Stimulated activated naive CD8-positive, alpha-beta T cell treated with anti-CD3 and anti-CD28 coated beads, Interleukin-15, amount 100 ng/mL, for 72 hours (primary cell): ENCODE results near the gene SLC46A1.
"Not testable (repeated sequence)": the region's sequence is repeated elsewhere in the genome, so short reads cannot be mapped to it uniquely, and the experiment has no call there.

Experiments used
- ATAC-seq: fragments of 150-1000 bp; cut with Tn5 transposase; 2 replicates; pipeline ENCODE4 v1.10.0; 2021; ENCODE audit warnings: mild to moderate bottlenecking, moderate library complexity
- DNase-seq, 2 donors: peaks; one replicate each; pipeline ENCODE4 v3.0.0; 2021 to 2022
- H3K27ac Mint-ChIP-seq, 2 donors: one replicate each; pipeline ENCODE4 v1.8.0; 2022; ENCODE audit warnings: mild to moderate bottlenecking in 2 of 2, mixed read lengths in 2 of 2, moderate library complexity in 2 of 2
- H3K27me3 Mint-ChIP-seq: one replicate; pipeline ENCODE4 v1.8.0; 2022; ENCODE audit warnings: mixed read lengths
- H3K4me1 Mint-ChIP-seq: one replicate; pipeline ENCODE4 v1.8.0; 2022; ENCODE audit warnings: mild to moderate bottlenecking, mixed read lengths
- H3K4me3 Mint-ChIP-seq, 2 donors: one replicate each; pipeline ENCODE4 v1.8.0; 2022; ENCODE audit warnings: mild to moderate bottlenecking in 2 of 2, mixed read lengths in 2 of 2, moderate library complexity in 1 of 2
- H3K9me3 Mint-ChIP-seq, 2 donors: one replicate each; pipeline ENCODE4 v1.8.0; 2022; ENCODE audit warnings: mixed read lengths in 2 of 2

SLC46A1 gene

DNA sequence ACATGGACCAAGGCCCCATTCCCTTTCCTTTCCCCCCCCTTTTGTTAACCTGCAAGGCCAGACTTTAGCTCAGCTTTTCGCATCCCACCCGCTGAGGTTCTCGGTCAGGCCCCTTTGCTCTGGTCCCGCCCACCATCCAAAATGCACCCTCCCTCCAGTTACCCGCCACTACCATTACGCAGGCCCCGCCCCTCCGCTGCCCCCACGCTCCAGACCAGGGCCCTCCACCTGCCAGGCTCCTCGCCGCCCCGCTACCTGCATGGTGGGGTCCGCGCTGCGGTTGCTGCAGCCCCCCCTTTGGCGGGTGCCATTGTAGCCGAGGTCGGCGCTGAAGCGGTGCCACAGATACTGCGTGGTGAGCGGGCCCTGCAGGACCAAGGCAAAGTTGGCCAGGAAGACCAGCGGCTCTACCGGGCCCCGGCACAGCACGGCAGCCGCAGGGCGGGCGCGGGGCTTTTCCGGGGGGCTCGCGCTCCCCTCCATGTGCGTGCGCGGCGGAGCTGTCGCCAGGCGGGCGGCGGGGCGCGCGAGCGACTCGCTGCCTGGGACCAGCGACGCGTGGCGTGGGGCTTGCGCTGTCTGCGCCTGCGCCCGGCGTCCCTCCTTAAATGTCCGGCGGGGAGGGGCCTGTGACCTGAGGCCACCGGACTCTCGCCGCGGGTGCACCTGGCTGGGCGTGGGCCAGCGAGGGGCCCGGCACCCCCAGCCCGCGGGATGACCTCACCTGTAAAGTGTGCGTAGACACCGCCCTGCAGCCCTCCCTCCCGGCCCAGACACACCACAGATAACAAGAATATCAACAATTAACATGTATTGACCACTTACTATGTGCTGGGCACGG, at the start of gene SLC46A1:
Gene SLC46A1 (minus strand): TSS at position 581 of the 841 bp plus-strand sequence. CDS start 98 bp downstream, at position 483.
- Mint-ChIP-seq H3K9me3 (no peaks in the 10 kb centered on the region), H3K27me3 (no peaks in the 10 kb centered on the region), H3K27ac (peak within 1 kb of the TSS; percentile 60 to 81), H3K4me1 (peaks cover 19% of the 10 kb centered on the region), H3K4me3 (peak within 1 kb of the TSS; percentile 82 to 83)
- ATAC-seq: peak; percentile 88
- DNase-seq: peak; percentile 49 to 69

DNA sequence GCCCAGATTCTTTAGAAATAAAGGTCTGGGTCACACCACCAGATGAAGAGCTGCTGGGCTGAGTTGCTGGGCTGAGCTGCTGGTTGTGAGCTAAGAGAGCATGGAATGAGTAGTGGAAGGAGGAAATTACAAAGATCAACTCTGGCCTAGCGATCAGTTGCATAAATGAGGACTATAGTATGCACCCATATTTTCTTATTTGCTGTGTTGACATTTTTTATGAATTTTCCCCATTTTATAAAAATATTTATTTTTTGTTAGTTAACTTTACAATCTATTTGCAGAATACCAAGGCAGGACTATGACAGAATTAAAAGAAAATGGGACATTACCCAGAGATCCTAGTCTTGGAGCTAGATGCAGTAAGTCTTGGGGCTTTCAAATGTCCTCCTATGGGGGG, 43.8 kb upstream of the SLC46A1 start:
- H3K27me3 Mint-ChIP-seq: peaks cover 19% of the 10 kb centered on the region
- H3K9me3 Mint-ChIP-seq: no peaks in the 10 kb centered on the region
- ATAC-seq: no peak
- no peak for DNase-seq
- H3K4me3 Mint-ChIP-seq: no peak overlapping the region
- no peak overlapping the region for H3K27ac Mint-ChIP-seq
- no peaks in the 10 kb centered on the region for H3K4me1 Mint-ChIP-seq

DNA sequence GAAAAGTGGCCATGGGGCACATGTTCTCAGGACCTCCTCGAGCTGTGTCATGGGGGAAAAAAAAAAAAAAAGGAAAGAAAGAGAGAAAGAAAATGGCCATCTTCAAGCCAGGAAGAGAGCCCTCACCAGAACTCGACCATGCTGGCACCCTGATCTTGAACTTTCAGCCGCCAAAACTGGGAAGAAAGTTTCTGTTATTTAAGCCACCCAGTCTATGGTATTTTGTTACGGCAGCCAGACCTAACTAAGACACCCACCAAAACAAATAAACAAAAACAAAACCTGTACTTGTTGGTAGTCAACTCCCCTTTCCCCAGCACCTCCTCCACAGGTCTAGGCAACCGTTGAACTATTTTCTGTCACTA, 41.4 kb upstream of the SLC46A1 start:
- no peak overlapping the region for H3K4me3 Mint-ChIP-seq
- no peaks in the 10 kb centered on the region for H3K4me1 Mint-ChIP-seq
- DNase-seq (no peak), ATAC-seq (no peak)
- no peak overlapping the region for H3K27ac Mint-ChIP-seq
- no peaks in the 10 kb centered on the region for H3K9me3 Mint-ChIP-seq
- peaks cover 25% of the 10 kb centered on the region for H3K27me3 Mint-ChIP-seq

DNA sequence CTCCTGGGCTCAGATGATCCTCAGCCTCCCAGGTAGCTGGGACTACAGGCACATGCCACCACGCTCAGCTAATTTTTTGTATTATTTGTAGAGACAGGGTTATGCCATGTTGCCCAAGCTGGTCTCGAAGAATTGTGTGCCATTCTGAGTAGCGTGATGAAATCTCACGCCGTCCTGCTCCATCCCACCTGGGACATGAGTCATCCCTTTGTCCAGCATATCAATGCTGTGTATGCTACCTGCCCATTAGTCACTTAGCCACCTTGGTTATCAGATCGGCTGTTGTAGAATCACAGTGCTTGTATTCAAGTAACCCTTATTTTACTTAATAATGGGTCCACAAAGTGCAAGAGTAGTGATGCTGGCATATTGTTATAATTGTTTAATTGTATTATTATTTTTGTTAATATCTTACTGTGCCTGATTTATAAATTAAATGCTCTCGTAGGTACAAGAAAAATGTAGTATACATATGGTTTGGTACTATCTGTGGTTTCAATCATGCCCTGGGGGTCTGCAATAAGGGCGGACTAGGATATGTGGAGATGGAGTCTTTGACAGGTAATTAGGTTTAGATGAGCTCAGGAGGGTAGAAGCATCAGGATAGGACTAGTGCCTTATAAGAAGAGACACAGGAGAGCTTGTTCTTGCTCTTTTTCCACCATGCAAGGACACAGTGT, 40.8 kb upstream of the SLC46A1 start:
- H3K4me3 Mint-ChIP-seq: no peak overlapping the region
- ATAC-seq (no peak), DNase-seq (no peak)
- H3K27me3 Mint-ChIP-seq: peaks cover 22% of the 10 kb centered on the region
- H3K27ac Mint-ChIP-seq: no peak overlapping the region
- H3K9me3 Mint-ChIP-seq: no peaks in the 10 kb centered on the region
- no peaks in the 10 kb centered on the region for H3K4me1 Mint-ChIP-seq

DNA sequence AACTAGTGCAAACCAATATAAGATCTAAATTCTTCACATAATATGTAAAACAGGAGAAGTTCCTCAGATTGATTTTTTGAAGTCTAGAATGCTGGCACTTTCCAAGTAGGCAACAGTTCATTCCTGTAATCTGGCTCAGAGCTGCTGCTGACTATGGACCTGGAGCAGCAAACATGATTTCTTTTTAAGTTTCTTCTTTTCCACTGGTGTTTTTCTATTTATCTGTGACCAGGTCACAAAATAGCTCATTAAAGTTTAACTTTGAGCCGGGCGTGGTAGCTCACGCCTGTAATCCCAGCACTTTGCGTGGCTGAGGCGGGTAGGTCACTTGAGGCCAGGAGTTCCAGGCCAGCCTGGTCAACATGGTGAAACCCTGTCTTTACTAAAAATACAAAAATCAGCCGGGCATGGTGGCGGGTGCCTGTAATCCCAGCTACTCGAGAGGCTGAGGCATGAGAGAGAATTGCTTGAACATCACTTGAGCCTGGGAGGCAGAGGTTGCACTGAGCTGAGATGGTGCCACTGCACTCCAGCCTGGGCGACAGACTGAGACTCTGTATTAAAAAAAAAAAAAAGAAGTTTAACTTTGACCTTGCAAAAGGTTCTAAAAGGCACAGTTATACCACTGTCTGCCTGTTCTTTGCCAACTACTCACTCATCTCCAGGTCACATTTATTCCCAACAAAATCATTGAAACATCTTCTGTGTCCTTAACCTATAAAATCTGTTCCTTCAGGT, 38.1 kb upstream of the SLC46A1 start:
- Mint-ChIP-seq H3K27ac (no peak overlapping the region), H3K4me3 (no peak overlapping the region), H3K4me1 (no peaks in the 10 kb centered on the region), H3K27me3 (peaks cover 27% of the 10 kb centered on the region), H3K9me3 (no peaks in the 10 kb centered on the region)
- ATAC-seq (no peak), DNase-seq (no peak)

DNA sequence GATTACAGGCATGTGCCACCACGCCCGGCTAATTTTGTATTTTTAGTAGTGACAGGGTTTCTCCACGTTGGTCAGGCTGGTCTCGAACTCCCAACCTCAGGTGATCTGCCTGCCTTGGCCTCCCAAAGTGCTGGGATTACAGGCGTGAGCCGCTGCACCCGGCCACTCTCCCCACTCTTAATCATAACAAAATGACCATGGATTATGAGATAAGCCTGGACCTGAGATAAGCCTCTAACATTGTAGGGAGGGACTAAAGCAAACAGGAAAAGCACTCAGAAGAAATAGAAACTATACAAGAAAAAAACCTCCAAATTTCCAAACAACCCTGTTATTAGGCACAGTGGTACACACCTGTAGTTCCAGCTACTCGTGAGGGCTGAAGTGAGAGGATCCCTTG, 28.3 kb upstream of the SLC46A1 start:
- not testable (repeated sequence) for H3K4me3 Mint-ChIP-seq, H3K9me3 Mint-ChIP-seq, ATAC-seq, H3K4me1 Mint-ChIP-seq, DNase-seq
- Mint-ChIP-seq H3K27ac (peak overlapping the region in 1 of 2 donors; percentile 67), H3K27me3 (peaks cover 38% of the 10 kb centered on the region)

DNA sequence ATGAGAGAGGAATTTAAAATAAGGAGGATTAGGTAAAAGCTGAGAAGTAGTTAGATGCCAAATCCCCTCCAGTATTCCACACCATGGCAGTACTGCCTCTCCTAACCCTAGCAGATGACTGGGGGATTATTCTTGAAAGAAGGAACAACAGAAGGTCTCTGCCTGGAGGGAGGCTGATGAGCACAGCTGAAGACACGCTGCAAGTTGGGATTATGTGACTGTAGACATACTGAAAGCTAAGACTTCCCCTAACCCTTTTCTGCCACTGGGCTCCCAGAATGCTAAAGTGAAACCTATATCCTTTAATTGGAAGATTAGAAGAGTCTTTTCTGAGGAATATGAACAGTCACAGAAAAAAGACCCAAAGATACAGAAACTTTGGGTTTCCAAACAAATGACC, 27.7 kb upstream of the SLC46A1 start:
- Mint-ChIP-seq H3K27me3 (peaks cover 38% of the 10 kb centered on the region), H3K9me3 (no peaks in the 10 kb centered on the region), H3K4me3 (no peak overlapping the region), H3K27ac (no peak overlapping the region), H3K4me1 (no peaks in the 10 kb centered on the region)
- DNase-seq (no peak), ATAC-seq (no peak)

DNA sequence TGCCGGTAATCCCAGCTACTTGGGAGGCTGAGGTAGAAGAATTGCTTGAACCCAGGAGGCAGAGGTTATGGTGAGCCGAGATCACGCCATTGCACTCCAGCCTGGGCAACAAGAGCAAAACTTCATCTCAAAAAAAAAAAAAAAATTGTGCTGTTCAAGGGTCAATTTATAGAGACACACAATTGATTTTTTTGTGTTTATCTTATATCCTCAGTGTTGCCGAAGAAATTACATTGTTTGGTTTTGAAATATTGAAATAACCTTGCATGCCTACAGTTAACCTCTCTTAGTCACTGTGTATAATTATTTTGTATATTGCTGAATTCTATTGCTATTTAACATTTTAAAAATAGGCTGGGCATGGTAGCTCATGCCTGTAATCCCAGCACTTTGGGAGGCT, 22.0 kb upstream of the SLC46A1 start:
- ATAC-seq, H3K4me1 Mint-ChIP-seq, DNase-seq, H3K9me3 Mint-ChIP-seq, H3K27ac Mint-ChIP-seq, H3K4me3 Mint-ChIP-seq: not testable (repeated sequence)
- H3K27me3 Mint-ChIP-seq: peaks cover 17% of the 10 kb centered on the region

DNA sequence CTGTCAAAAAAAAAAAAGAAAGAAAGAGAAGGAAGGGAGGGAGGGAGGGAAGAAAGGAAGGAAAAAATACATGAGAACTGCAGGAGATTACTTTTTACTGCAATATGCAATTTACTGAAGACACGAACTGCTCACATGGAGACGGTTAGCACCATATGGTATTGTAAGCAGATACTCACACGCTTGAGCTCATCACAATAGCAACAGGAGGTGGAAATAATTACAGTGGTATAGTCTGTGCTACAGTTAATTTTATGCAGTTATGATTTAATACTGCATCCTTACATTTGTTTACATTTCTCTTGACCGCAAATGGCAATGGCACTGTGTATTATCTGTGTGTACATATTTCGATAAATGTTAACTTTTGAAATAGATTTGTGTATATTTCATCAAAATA, 21.4 kb upstream of the SLC46A1 start:
- peaks cover 14% of the 10 kb centered on the region for H3K27me3 Mint-ChIP-seq
- H3K27ac Mint-ChIP-seq: no peak overlapping the region
- H3K9me3 Mint-ChIP-seq: no peaks in the 10 kb centered on the region
- H3K4me1 Mint-ChIP-seq: no peaks in the 10 kb centered on the region
- DNase-seq (no peak), ATAC-seq (no peak)
- H3K4me3 Mint-ChIP-seq: no peak overlapping the region

DNA sequence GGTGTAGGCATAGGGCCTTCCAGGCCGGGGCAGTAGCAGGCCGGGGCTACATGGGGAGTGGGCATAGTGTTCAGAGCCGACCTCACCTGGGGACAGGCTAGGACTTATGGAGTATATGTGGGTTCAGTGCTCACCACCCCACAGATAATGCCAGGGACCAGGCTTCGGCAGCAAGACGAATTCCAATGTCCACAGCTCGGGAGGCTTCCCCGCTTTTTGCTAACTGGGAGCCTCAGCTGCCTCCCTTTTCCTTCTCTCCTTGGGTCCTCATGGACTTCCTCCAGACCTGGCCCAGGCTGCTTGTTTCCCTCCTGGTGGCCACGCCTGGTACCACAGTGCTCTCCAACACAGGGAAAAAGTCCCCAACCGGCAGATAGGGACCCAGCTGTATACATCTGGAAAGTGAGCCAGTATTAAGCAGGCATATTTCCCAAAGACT, 20.1 kb upstream of the SLC46A1 start:
- H3K4me3 Mint-ChIP-seq: no peak overlapping the region
- H3K27ac Mint-ChIP-seq: no peak overlapping the region
- H3K27me3 Mint-ChIP-seq: peaks cover 5% of the 10 kb centered on the region
- no peaks in the 10 kb centered on the region for H3K4me1 Mint-ChIP-seq
- no peak for DNase-seq
- ATAC-seq: no peak
- H3K9me3 Mint-ChIP-seq: no peaks in the 10 kb centered on the region

DNA sequence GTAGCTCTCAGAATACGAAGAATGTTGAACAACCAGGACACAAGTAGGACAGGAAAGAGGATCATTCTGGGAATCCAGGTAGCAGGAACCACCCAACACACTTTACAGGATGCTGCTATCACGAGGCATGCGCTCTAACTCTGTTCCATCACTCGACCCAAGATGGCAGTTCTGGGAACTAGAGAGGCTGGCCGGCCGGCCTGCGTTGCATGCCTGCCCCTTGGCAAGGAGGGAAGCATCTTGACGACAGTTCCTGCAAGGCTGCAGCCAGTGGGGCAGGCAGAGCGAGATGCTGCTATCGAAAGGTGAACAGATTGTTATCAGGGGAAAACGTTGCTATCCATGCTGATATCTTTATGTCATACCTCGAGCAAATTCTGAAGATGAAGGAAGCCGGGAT, 19.2 kb upstream of the SLC46A1 start:
- Mint-ChIP-seq H3K4me3 (no peak overlapping the region), H3K4me1 (no peaks in the 10 kb centered on the region), H3K27me3 (no peaks in the 10 kb centered on the region), H3K9me3 (no peaks in the 10 kb centered on the region), H3K27ac (no peak overlapping the region)
- no peak for DNase-seq
- ATAC-seq: no peak

DNA sequence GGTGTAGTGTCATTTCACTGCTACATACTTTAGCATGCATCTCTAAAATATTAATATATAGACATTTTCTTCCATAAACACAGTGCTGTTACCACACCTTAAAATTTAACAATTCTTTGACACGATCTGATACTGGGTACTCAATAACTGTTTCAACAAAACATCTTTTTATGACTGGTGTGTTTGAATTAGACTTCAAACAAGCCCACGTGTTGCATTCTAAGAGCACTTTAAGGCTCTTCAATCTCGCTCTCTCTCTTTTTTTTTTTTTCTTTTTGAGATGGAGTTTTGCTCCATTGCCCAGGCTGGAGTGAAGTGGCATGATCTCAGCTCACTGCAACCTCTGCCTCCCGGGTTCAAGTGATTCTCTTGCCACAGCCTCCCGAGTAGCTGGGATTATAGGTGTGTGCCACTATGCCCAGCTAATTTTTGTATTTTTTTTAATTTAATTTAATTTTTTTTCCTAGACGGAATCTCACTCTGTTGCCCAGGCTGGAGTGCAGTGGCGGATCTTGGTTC, 15.8 kb upstream of the SLC46A1 start:
- Mint-ChIP-seq H3K9me3 (no peaks in the 10 kb centered on the region), H3K27ac (no peak overlapping the region), H3K27me3 (no peaks in the 10 kb centered on the region), H3K4me3 (no peak overlapping the region), H3K4me1 (peaks cover 3% of the 10 kb centered on the region)
- no peak for ATAC-seq
- DNase-seq: no peak

DNA sequence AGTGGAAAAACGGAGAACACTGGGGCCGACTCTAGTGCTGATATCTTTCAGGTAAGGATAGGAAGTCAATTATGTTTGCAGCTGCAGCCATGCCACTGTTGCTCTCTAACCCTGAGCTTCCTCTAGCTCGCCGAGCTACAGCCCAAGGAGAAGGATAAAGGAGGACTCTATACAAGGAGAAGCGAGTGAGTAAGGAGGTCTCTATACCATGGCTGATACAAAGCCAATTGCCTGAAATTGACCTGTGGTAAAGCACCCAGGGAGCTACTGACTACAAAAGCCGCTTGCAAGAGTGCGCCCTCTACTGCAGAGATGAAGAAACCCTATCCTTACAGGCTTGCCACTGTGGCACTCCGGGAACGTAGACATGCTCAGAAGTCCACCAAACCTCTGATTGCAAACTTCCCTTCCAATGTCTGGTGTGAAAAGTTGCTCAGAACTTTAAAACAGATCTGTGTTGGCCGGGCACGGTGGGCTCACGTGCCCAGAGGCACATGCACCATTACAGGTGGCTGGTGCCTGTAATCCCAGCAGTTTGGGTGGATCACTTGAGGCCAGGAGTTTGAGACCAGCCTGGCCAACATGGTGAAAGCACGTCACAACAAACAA, 10.8 kb upstream of the SLC46A1 start:
- no peak overlapping the region for H3K4me3 Mint-ChIP-seq
- no peak overlapping the region for H3K27ac Mint-ChIP-seq
- peaks cover 7% of the 10 kb centered on the region for H3K4me1 Mint-ChIP-seq
- H3K27me3 Mint-ChIP-seq: peaks cover 2% of the 10 kb centered on the region
- no peaks in the 10 kb centered on the region for H3K9me3 Mint-ChIP-seq
- peak; percentile 55 to 62 for DNase-seq
- peak; percentile 94 for ATAC-seq

DNA sequence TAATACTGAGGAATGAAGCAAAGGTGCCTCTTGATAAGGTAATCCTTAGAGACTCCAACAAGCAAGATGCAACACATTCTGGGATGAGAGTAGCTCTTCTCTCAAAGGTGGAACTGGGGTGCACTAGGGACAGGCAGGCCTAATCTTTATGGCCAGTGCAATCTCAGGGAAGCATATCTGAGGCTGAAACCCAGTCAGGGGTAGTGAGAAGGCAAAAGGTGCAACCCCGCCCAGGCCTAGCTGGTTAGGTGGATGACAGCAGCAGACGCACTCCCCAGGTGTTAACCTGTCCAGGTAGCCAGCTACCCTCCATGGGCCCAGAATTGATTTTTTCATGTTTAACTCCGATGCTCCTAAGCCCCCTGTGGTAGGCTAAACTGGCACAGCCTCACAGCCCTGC, 9.9 kb upstream of the SLC46A1 start:
- H3K4me1 Mint-ChIP-seq: peaks cover 7% of the 10 kb centered on the region
- no peaks in the 10 kb centered on the region for H3K9me3 Mint-ChIP-seq
- H3K27ac Mint-ChIP-seq: no peak overlapping the region
- peaks cover 6% of the 10 kb centered on the region for H3K27me3 Mint-ChIP-seq
- no peak overlapping the region for H3K4me3 Mint-ChIP-seq
- DNase-seq (no peak), ATAC-seq (no peak)

DNA sequence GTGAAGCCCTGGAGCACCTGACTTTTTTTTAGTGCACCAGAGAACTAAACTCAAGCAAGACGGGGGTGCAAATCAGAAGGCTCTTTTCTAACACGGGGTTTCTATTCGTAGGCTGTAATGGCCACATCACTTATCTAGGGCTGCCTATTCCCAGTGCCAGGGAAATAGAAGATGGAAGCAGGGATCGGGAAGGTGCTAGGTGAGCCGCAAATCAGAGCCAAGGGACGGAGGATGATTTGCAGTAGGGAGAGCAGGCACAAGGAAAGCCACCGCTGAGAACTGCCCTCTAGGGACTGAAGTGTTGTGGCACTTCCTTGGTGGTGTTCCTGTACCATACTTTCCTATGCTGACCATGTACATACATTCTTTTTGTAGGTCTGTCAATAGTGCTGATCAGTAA, 7.8 kb upstream of the SLC46A1 start:
- DNase-seq (no peak), ATAC-seq (no peak)
- Mint-ChIP-seq H3K9me3 (no peaks in the 10 kb centered on the region), H3K4me1 (peaks cover 7% of the 10 kb centered on the region), H3K27me3 (peaks cover 6% of the 10 kb centered on the region), H3K27ac (no peak overlapping the region), H3K4me3 (no peak overlapping the region)
